HG03565 (cell line): Measurements from ENCODE around the gene HIVEP3.

Experiments
- ATAC-seq: cut with Tn5 transposase; IDR thresholded peaks from one replicate; pipeline ENCODE4 v1.9.1; 2021; ENCODE audit warnings: mild to moderate bottlenecking, moderate library complexity; ENCODE audit not compliant: unreplicated experiment

The HIVEP3 gene

DNA sequence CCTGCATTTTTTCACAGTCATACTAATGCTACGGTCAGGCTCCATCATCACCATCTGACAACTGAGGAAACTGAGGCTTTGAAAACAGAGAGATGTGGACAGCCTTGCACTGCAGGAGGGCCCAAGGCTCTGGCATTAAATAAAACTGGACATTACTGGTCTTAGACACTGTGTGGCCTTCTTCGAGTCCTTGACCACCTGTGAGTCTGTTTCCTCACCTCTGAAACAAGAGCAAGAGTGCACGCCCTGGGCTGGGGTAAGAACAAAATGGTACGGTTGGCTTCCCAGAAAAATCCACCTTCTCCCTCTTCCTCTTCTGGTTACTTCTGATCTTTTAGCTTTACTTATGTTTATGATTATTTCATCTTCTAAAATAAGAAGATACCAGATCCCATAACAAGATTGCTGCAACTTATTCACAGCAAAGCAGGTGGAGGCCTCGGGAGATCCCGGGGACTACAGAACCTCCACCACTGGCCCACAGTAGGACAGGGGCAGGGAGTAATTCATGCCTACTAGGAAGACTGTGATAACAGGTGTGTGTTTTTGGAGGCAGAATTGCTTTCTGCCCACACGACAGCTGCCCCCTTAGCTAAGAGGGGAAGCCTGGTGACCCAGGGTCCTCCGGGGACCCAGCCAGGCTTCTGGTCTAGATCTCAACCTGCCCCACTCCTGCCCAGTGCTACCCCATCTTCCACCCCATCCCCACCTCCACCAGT is 277.8 kb downstream of the HIVEP3 start:
- ATAC-seq: no peak

- no peak for ATAC-seq
These were observed 278.5 kb downstream of the HIVEP3 start for GRCh38 chr1:41640141-41640751.

GRCh38 chr1:41639332-41639936 is 279.3 kb downstream of the HIVEP3 start:
- no peak for ATAC-seq

DNA sequence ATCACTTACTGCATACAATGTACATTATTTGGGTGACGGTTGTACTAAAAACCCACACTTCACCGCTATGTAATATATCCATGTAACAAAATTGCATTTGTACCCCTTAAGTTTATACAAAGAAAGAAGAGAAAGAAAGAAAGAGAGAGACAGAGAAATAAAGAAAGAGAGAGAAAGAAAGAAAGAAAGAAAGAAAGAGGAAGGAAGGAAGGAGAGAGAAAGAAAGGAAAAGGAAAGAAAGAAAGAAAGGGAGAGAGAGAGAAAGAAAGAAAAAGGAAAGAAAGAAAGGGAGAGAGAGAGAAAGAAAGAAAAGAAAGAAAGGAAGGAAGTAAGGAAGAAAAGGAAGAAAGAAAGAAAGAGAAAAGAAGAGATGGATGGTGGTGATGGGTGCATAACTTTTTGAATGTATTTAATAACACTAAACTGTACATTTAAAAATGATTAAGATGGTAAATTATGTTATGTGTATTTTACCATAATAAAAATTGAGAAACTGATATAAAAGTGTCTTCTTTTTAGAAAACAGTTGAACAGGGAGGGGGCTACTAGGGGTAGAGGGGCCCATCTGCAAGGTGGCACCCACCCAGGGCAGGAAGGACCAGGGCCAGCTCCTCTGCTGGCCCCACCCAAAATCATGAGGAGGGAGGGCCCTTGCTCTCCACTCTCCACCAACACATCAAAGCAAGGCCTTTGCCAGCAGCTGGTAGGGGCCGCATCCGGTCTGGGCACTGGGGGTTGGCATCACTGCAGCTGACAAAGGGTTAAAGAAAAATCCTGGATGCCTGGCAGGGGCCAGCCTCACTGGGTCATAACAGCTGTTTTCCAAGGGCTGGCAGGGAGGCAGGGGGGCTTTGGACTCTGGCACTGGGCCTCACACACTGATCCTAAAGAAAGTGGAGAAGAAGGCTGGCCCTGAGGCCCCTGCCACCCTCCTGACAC is 280.4 kb downstream of the HIVEP3 start:
- ATAC-seq: no peak

- no peak for ATAC-seq
These were observed 281.4 kb downstream of the HIVEP3 start for GRCh38 chr1:41637367-41637766.

DNA sequence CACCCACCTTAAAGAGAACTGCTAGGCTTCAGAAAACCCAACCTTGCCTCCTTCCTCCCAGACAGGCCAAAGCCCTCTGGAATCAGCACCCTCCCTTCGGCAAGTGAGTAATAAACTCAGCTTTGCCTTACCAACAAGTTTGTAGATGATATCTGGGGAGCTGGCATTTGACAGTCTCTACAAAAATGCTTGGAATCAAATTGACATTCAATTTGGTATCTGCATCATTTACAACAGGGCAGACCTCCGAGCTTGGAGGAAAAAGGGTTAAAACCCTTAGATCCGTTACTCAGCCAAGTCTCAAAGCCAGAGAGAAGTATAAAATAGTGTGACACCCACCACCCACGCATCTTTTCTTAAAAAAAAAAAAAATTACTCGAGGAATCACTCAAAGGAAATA is 285.0 kb downstream of the HIVEP3 start:
- ATAC-seq: no peak

GRCh38 chr1:41632781-41633575 is 285.7 kb downstream of the HIVEP3 start:
- no peak for ATAC-seq

DNA sequence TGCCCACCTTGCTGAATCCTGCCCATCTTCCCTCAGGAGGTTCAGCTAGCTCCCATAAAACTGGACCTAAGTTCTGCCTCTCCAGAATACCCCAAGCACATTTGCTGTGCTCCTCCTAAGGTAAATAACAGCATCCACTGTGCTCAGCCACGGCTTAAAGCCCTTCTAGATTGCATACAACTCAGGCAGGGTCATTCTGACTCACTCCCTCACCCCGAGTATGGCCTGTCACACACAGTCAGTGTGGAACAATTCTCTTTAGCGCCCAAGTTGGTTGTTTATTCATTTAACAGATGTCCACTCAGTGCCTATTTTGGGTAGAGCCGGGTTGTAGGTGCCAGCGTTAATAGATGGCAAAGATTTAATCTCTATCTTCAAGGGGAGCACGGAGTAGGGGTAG is 286.8 kb downstream of the HIVEP3 start:
- no peak for ATAC-seq

DNA sequence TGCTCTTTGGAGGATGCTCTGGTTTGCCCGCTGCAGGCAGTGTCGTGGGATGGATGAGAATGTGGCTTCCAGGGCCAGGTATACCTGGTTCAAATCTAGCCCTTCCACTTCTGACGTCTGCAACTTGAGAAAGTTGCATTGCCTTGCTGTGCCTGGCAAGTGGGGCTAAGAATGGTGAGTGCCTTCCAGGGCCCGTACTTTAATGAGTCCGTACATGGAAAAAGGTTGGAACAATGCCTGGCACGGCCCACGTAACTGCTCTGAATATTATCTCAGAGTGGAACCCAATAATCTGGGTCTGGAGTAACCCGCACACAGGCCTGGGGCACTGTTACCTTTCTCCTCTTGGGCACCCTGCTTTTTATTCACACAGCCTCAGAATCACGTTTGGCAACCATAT is 287.6 kb downstream of the HIVEP3 start:
- ATAC-seq: no peak

GRCh38 chr1:41629571-41629970 is 289.2 kb downstream of the HIVEP3 start:
- ATAC-seq: no peak

- ATAC-seq: no peak
These were observed 289.6 kb downstream of the HIVEP3 start for GRCh38 chr1:41629141-41629540.

DNA sequence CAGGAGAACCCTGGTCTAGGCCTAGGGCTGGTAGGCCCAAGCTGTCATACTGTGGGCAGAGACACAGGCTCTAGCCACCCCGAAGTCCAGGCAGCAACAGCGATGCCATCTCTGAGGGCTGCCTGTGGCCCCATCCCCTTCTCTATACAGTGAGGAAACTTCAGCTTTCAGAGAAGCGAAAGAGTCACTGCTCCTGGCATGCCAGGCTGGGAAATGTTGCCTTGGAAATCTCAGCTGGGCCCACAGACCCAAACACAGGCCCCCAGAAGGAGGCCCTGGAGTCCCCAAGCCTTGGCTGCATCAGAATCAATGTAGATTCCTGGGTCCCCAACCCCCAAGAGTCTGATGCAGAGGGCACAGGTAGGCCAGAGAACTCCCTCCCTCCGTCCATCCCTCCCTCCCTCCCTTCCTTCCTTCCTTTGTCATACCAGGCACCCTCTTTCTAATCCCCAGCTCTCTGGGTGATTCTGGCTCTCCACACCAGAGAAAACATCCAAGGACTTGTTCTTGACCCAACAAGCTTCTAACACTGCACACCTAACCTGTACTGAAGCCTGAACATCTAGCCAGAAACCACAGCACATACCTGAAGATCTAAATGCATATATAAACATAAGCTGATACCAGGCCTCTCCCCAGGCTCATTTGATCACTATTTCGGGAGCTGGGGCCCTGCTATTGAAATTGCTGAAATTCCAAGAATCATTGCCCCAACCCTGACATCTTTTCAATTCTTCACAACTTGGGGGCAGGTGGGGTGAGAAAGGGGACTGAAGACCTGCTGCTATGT is 291.0 kb downstream of the HIVEP3 start:
- ATAC-seq: no peak

DNA sequence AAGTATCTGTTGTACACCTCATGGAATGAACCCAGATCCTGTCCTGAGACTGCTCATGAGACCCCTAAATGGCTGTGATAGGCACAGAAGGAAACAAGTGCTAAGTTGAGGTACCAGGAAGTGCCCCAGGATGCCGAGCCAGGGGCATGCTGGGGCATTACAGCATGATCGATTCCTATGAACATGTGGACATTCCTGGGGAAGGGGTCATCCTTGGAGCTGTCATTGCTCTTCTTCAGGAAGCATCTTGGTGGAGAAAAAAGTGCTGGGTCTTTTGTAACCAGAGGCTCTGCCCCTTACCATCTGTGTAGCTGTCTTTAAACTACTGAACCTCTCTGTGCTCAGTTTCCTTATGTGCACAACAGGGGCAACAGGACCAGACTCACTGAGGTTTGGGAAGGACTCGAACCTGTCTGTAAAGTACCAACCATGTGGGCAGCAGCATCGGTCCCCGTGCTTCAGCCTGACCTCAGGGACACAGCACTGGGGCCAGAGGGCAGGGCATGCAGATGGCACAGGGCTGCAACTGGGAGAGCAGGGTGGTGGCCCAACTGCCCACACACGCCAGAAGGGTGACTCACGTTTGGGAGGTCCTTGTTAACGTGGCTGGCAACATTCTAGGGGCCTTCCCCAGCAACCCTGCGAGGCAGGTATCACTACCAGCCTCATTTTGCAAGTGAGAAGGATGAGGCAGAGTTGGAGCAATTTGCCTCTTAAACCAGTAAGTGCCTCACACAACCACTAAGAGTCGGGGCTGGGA is 291.9 kb downstream of the HIVEP3 start:
- ATAC-seq: no peak

DNA sequence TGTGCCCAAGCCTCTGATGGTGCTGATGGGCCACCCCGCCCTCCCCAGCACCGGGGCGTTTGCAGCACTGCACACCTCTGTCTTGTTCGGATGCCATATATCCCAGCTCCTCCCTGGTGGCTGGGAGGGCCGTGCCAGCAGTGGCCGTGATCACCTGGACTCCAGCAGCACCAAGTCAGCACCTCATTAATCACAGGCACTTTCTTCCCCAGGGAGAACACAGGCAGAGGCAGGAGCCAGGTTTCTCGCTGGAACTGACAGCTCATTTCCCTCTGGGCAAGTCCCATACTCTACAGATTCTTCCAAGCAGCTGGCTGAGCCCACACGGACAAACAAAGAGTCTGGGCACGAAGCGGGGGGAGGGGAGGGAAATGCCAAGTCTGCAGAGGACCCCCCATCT is 292.6 kb downstream of the HIVEP3 start:
- ATAC-seq: no peak

DNA sequence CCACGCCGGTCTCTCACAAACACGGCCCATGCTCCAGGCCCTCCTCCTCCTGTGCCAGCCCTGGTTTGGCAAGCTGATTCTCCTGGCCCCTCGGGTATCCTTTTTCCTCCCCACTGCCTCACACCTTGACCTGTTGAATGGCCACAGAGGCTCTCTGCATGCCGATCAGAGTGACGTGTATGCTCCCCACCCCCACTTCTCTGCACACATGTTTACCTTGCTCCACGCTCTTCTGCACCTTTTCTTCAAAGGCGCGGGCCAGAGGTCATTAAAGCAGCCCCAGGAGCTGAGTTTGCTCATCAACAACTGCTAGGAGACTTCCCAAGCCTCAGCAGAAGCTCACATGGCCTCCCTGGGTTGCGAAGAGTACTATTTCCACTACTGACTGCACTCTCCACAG is 295.0 kb downstream of the HIVEP3 start:
- no peak for ATAC-seq

GRCh38 chr1:41622859-41623732 is 295.6 kb downstream of the HIVEP3 start:
- ATAC-seq: peak; percentile 79

- no peak for ATAC-seq
These were observed 296.3 kb downstream of the HIVEP3 start for GRCh38 chr1:41622402-41622801.

GRCh38 chr1:41621791-41622190 is 296.9 kb downstream of the HIVEP3 start:
- no peak for ATAC-seq
